NCI-H146 (cell line): ENCODE results near the gene FAF1.
"Not testable (repeated sequence)": the region's sequence is repeated elsewhere in the genome, so short reads cannot be mapped to it uniquely, and the experiment has no call there.

ENCODE experiments used
- DNase-seq: peaks from one replicate; lab custom pipeline; 2025; lab: John Stamatoyannopoulos, UW

FAF1 gene

GRCh38 chr1:50774759-50775351 is 185.2 kb downstream of the FAF1 start:
- peak; percentile 67 for DNase-seq

DNA sequence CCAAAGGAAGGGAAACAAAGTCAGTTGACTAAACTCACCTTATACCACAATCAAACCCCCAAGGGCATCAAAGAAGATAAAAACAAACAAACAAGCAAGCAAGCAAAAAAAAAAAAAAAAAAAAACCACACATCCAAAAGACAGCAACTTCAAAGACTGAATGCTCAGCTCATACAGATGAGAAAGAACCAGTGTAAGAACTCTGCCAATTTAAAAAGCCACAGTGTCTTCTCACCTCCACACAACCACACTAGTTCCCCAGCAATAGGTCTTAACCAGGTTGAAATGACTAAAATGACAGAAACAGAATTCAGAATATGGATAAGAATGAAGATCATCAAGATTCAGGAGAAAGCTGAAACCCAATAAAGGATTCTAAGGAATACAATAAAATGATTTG is 193.4 kb downstream of the FAF1 start:
- DNase-seq, result no peak

- not testable (repeated sequence) for DNase-seq
Observed at GRCh38 chr1:50756543-50756942, 203.5 kb downstream of the FAF1 start.

DNA sequence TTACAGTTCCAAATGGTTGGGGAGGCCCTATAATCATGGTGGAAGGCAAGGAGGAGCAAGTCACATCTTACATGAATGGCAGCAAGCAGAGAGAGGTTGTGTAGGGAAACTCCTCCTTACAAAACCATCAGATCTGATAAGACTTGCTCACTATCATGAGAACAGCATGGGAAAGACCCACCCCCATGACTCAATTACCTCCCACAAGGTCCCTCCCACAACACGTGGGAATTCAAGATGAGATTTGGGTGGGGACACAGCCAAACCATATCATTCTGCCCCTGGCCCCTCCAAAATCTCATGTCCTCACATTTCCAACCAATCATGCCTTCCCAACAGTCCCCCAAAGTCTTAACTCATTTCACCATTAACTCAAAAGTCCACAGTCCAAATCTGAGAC is 205.3 kb downstream of the FAF1 start:
- DNase-seq, result not testable (repeated sequence)

GRCh38 chr1:50750021-50750619 is 209.9 kb downstream of the FAF1 start:
- DNase-seq, result peak; percentile 14

DNA sequence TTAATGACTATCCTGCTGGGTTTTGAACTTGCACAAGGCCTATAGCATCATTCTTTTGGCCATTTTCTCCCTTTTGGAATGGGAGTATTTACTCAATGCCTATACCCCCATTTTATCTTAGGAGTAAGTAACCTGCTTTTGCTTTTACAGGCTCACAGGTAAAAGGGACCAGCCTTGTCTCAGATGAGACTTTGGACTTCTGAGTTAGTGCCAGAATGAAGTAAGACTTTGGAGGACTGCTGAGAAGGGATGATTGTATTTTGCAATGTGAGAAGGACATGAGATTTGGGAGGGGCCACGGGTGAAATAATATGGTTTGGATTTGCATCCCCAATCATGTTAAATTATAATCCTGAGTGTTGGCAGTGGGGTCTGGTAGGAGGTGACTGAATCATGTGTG is 212.7 kb downstream of the FAF1 start:
- no peak for DNase-seq

- DNase-seq, result no peak
Observed at GRCh38 chr1:50742523-50742922, 217.5 kb downstream of the FAF1 start.

- no peak for DNase-seq
Observed at GRCh38 chr1:50739125-50739524, 220.9 kb downstream of the FAF1 start.

GRCh38 chr1:50735443-50735842 is 224.6 kb downstream of the FAF1 start:
- DNase-seq, result peak; percentile 19

- not testable (repeated sequence) for DNase-seq
Observed at GRCh38 chr1:50727578-50727977, 232.5 kb downstream of the FAF1 start.

- no peak for DNase-seq
Observed at GRCh38 chr1:50724626-50725286, 235.3 kb downstream of the FAF1 start.

GRCh38 chr1:50720457-50721053 is 239.5 kb downstream of the FAF1 start:
- no peak for DNase-seq

DNA sequence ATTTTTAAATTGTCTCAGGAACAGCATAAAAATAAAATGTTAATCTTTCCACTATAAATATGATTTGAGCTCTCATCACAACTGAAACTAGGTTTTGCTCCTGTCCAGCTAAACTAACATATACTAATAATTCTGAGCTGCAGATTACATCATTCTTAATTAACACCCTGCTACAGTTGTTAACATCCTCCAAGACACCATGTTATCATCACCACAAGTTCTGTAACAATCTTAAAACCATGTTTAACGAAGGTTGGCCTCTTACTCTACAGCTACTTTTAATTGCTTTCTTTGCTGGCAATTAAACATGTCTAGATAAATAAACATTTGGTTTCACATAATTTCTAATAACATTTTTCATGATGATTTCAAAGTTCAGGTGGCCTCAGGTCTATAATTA is 240.9 kb downstream of the FAF1 start:
- no peak for DNase-seq

DNA sequence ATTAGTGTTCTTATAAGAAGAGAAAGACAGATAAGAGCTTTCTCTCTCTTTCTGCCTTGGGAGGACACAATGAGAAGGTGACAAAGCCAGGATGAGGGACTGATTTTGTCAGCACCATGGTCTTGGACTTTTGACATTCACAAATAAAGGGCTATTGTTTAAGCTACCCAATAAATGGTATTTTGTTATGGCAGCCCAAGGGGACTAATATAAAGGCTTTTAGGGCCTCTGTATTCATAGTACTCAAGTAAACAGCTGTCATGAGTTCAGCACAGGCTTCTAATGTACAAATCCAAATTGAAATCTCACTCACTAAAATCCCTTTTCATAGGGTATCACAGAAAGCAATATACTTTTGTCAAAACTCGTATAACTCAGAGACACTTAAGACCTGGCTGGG is 242.7 kb downstream of the FAF1 start:
- DNase-seq, result no peak

GRCh38 chr1:50716455-50716854 is 243.6 kb downstream of the FAF1 start:
- not testable (repeated sequence) for DNase-seq

DNA sequence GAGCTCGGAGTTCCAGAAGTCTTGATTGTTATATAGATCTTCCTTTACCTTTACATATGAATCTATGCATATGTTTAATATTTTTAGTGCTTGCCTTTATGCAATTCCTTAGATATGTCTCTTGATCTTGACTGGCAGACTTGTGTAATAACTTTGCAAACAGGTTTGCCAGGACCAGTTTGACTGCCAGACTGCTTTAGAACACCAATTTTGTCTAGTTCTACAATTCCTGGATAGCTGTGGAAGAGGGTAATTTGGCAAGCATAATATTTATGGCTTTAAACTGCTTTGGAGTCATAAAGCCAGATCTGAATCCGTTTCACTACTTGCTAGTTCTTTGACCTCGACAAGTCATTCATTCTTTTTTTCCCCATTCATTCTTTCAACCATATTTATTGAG is 250.0 kb downstream of the FAF1 start:
- no peak for DNase-seq

DNA sequence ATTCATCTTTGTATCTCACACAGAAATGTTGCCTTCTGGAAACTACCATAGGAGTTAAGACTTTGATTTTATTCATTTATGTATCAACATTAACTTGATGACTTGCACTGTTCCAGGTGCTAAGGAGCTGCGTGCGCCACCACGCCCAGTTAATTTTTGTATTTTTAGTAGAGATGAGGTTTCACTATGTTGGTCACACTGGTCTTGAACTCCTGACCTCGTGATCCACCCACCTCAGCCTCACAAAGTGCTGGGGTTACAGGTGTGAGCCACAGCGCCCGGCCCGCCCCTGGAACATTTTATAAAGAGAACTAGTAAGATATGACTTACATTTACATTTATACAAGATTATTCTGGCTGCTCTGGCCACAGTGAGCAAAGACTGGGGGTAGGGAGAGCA is 252.2 kb downstream of the FAF1 start:
- no peak for DNase-seq

DNA sequence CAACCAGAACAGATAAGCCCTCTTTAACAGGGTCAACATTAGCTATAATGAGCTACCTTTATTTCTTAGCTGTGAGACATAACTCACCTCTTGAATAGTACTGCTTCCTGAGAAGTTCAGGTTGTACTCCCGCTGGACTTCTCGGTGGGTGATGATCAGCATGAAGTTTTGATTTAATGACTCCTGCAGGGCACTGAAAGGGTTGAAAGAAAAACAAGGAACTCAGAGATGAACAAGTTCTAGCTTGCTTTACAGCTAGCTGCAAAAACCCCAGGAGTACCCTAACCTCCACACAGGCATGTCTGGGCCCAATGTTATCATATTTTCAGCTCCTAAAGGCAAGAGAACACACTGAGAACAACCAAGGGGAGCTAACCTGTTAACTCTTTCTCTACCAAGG is 254.4 kb downstream of the FAF1 start:
- DNase-seq, result peak; percentile 46

GRCh38 chr1:50705041-50705440 is 255.0 kb downstream of the FAF1 start:
- DNase-seq, result peak; percentile 26

DNA sequence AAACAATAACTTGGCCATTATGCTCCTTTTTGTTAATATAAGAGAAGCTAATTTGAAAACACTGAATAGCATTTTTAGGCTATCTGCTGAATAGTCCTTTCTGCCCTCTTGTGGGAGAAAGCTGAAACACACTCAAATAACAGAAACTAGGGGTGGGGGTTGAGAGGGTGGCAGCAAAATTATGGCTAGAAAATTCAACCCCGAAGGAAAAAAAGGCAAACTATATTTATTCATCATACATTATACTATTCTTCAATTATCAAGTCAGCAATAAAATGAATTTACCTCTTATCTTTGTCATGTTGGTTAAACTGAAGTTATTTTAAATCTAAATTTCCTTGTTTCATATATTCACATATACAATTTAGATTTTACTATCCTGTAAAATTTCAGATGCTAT is 255.9 kb downstream of the FAF1 start:
- DNase-seq, result peak; percentile 50

GRCh38 chr1:50703240-50703639 is 256.8 kb downstream of the FAF1 start:
- peak; percentile 26 for DNase-seq

GRCh38 chr1:50702395-50702794 is 257.7 kb downstream of the FAF1 start:
- DNase-seq, result no peak

- no peak for DNase-seq
Observed at GRCh38 chr1:50701706-50702317, 258.3 kb downstream of the FAF1 start.
